Measurements from ENCODE around the gene PTPN4. TPM values are rescaled to one million over a fixed set of nuclear protein-coding genes. Genes with fewer than 3 reads are reported as not detected.

Gene PTPN4
- total and polyA plus RNA-seq, 7 donors, result 2.1 to 35.4 (median 17.3) TPM

GRCh38 chr2:119849838-119850565, 90.3 kb downstream of the PTPN4 start:
- intact Hi-C loops (cut with DNase I), result no loop called here
- Histone ChIP-seq H3K4me1 (no peaks in the 10 kb centered on the region), H3K4me3 (no peak overlapping the region), H3K27me3 (ENCODE audit: insufficient read depth in 3 of 3, low read length in 2 of 3) (no peaks in the 10 kb centered on the region), H3K9me3 (peaks cover 15% of the 10 kb centered on the region), H3K36me3 (ENCODE audit: insufficient read depth in 1 of 2, low read depth in 1 of 2) (peaks cover 0 to 2% of the 10 kb centered on the region in 2 donors), H3K27ac (no peak overlapping the region)
- no peak for TF ChIP-seq CTCF (IDR thresholded peaks at IDR 0.05)
- ATAC-seq, result no peak
- no peak for DNase-seq
- WGBS, 3 donors, result 95 to 98% (median 98%) methylated on average over 4 of the region's 4 CpGs

DNA sequence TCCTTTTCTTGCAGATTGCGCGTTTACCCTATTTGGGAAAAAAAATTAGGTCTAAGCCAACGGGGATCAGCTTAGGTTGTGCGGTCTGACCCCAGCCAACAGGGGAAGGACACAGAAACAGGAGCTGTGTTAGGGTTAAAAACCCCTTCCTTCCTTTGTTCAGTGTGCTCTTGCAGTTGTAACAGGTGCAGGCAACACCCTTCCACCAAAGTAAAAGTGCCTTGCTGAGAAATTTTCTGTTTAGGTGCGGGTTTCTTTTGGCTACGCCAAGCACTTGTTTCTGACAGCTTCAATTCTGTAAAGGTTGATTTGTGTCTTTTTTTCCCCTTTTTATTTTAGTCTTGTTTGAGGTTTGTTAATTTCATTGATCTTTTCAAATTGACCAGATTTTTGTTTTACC, 92.5 kb downstream of the PTPN4 start:
- H3K4me1 ChIP-seq, result peaks cover 4% of the 10 kb centered on the region
- intact Hi-C loops (cut with DNase I), result no loop called here

GRCh38 chr2:119853777-119854399, 94.2 kb downstream of the PTPN4 start:
- H3K27me3 ChIP-seq (ENCODE audit: insufficient read depth in 3 of 3, low read length in 2 of 3), result no peaks in the 10 kb centered on the region
- no peak for DNase-seq
- H3K9me3 ChIP-seq, result peaks cover 15% of the 10 kb centered on the region
- no peak for TF ChIP-seq CTCF (IDR thresholded peaks at IDR 0.05)
- intact Hi-C loops (cut with DNase I), result no loop called here
- H3K27ac ChIP-seq, result no peak overlapping the region
- 95 to 98% (median 97%) methylated on average over 8 of the region's 8 CpGs for WGBS, 3 donors
- peaks cover 13% of the 10 kb centered on the region for H3K4me1 ChIP-seq
- H3K36me3 ChIP-seq (ENCODE audit: insufficient read depth in 1 of 2, low read depth in 1 of 2), result peaks cover 0 to 2% of the 10 kb centered on the region in 2 donors
- no peak overlapping the region for H3K4me3 ChIP-seq
- ATAC-seq, result no peak

More for the DNA sequence above, 92.5 kb downstream of the PTPN4 start:
- no peak for ATAC-seq
- Histone ChIP-seq H3K9me3 (peaks cover 15% of the 10 kb centered on the region), H3K4me3 (no peak overlapping the region), H3K36me3 (ENCODE audit: insufficient read depth in 1 of 2, low read depth in 1 of 2) (peaks cover 0 to 2% of the 10 kb centered on the region in 2 donors), H3K27ac (no peak overlapping the region), H3K27me3 (ENCODE audit: insufficient read depth in 3 of 3, low read length in 2 of 3) (no peaks in the 10 kb centered on the region)
- 95 to 98% (median 98%) methylated on average over 6 of the region's 6 CpGs for WGBS, 3 donors
- TF ChIP-seq CTCF (IDR thresholded peaks at IDR 0.05), result no peak
- no peak for DNase-seq

DNA sequence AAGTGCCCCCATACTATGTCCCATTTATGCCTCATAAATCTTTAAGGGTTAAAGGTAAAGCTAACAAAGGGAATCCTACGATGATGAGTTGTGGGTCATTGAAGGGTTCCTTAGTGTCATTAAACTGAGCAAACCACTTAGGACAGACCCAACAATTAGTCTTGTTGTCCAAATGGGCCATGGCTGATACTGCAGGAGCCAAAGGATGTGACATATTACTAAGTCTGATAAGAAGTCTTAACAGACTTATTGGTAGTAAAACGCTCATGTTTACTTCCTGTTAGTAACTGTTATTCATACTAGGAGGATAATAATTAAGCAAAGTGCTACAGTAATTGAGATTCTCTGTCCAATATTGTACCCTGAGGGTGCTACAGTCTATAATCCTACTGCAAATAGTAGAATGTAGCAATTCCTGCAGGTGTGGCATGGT, 96.8 kb downstream of the PTPN4 start:
- Histone ChIP-seq H3K4me3 (no peak overlapping the region), H3K36me3 (ENCODE audit: insufficient read depth in 1 of 2, low read depth in 1 of 2) (peaks cover 0 to 2% of the 10 kb centered on the region in 2 donors), H3K9me3 (peaks cover 13% of the 10 kb centered on the region), H3K27me3 (ENCODE audit: insufficient read depth in 3 of 3, low read length in 2 of 3) (no peaks in the 10 kb centered on the region), H3K4me1 (peaks cover 21% of the 10 kb centered on the region), H3K27ac (no peak overlapping the region)
- no peak for TF ChIP-seq CTCF (IDR thresholded peaks at IDR 0.05)
- ATAC-seq (no peak), DNase-seq (no peak)
- intact Hi-C loops (cut with DNase I), result no loop called here
- WGBS, 3 donors, result 76 to 82% (median 77%) methylated on average over 2 of the region's 2 CpGs
